Measurements from ENCODE around the gene EARS2. TPM values are rescaled to one million over a fixed set of nuclear protein-coding genes. Genes with fewer than 3 reads are reported as not detected.

The EARS2 gene
- total and polyA plus RNA-seq, 2 donors from 2014 or later, result 21.6 to 30.4 TPM

GRCh38 chr16:23567602-23568001 lies 10.5 kb upstream of the EARS2 start:
- Histone ChIP-seq H3K4me3 (ENCODE audit: low read length in 3 of 3) (no peak overlapping the region), H3K4me1 (ENCODE audit: control insufficient read depth in 2 of 3, insufficient read depth in 2 of 3, low read depth in 1 of 3, low read length in 3 of 3) (no peaks in the 10 kb centered on the region), H3K9me3 (ENCODE audit: control insufficient read depth in 2 of 3, insufficient read depth in 1 of 3, low read length in 3 of 3) (no peaks in the 10 kb centered on the region), H3K36me3 (ENCODE audit: control insufficient read depth in 2 of 3, insufficient read depth in 3 of 3, low read length in 3 of 3) (peaks cover 11 to 58% (median 47%) of the 10 kb centered on the region in 3 donors), H3K27ac (ENCODE audit: low read depth in 2 of 2, low read length in 2 of 2) (no peak overlapping the region), H3K9ac (ENCODE audit: low read length in 3 of 3) (no peak overlapping the region), H3K27me3 (ENCODE audit: control insufficient read depth, insufficient read depth, low read length) (no peaks in the 10 kb centered on the region)
- no peak for DNase-seq
- no peak for FAIRE-seq
- TF ChIP-seq CTCF (IDR thresholded peaks at IDR 0.05; ENCODE audit: borderline replicate concordance, extremely low read depth, insufficient read depth), result no peak
- intact Hi-C loops (cut with DNase I), result loop anchor here (10.0 kb wide), 1 partner anchor 57 kb away; no protein-coding TSS in a partner anchor

GRCh38 chr16:23566724-23567123 lies 9.6 kb upstream of the EARS2 start:
- H3K36me3 ChIP-seq (ENCODE audit: control insufficient read depth in 2 of 3, insufficient read depth in 3 of 3, low read length in 3 of 3), result peaks cover 11 to 57% (median 49%) of the 10 kb centered on the region in 3 donors
- TF ChIP-seq CTCF (IDR thresholded peaks at IDR 0.05; ENCODE audit: borderline replicate concordance, extremely low read depth, insufficient read depth), result no peak
- H3K9me3 ChIP-seq (ENCODE audit: control insufficient read depth in 2 of 3, insufficient read depth in 1 of 3, low read length in 3 of 3), result no peaks in the 10 kb centered on the region
- no peaks in the 10 kb centered on the region for H3K27me3 ChIP-seq (ENCODE audit: control insufficient read depth, insufficient read depth, low read length)
- intact Hi-C loops (cut with DNase I), result loop anchor here (10.0 kb wide), 1 partner anchor 58 kb away; no protein-coding TSS in a partner anchor
- FAIRE-seq, result no peak
- no peak overlapping the region for H3K27ac ChIP-seq (ENCODE audit: low read depth in 2 of 2, low read length in 2 of 2)
- no peak overlapping the region for H3K4me3 ChIP-seq (ENCODE audit: low read length in 3 of 3)
- DNase-seq, result no peak
- H3K4me1 ChIP-seq (ENCODE audit: control insufficient read depth in 2 of 3, insufficient read depth in 2 of 3, low read depth in 1 of 3, low read length in 3 of 3), result no peaks in the 10 kb centered on the region
- H3K9ac ChIP-seq (ENCODE audit: low read length in 3 of 3), result no peak overlapping the region

GRCh38 chr16:23564575-23565363 lies 7.6 kb upstream of the EARS2 start:
- Histone ChIP-seq H3K27ac (ENCODE audit: low read depth in 2 of 2, low read length in 2 of 2) (no peak overlapping the region), H3K9ac (ENCODE audit: low read length in 3 of 3) (no peak overlapping the region), H3K9me3 (ENCODE audit: control insufficient read depth in 2 of 3, insufficient read depth in 1 of 3, low read length in 3 of 3) (no peaks in the 10 kb centered on the region), H3K36me3 (ENCODE audit: control insufficient read depth in 2 of 3, insufficient read depth in 3 of 3, low read length in 3 of 3) (peaks cover 14 to 57% (median 53%) of the 10 kb centered on the region in 3 donors), H3K4me3 (ENCODE audit: low read length in 3 of 3) (no peak overlapping the region), H3K27me3 (ENCODE audit: control insufficient read depth, insufficient read depth, low read length) (no peaks in the 10 kb centered on the region), H3K4me1 (ENCODE audit: control insufficient read depth in 2 of 3, insufficient read depth in 2 of 3, low read depth in 1 of 3, low read length in 3 of 3) (no peaks in the 10 kb centered on the region)
- intact Hi-C loops (cut with DNase I), result loop anchor here (10.0 kb wide), 1 partner anchor 60 kb away; no protein-coding TSS in a partner anchor
- DNase-seq, result no peak
- no peak for TF ChIP-seq CTCF (IDR thresholded peaks at IDR 0.05; ENCODE audit: borderline replicate concordance, extremely low read depth, insufficient read depth)
- no peak for FAIRE-seq
